Measurements from ENCODE around the gene RPP14.

RPP14 gene

DNA sequence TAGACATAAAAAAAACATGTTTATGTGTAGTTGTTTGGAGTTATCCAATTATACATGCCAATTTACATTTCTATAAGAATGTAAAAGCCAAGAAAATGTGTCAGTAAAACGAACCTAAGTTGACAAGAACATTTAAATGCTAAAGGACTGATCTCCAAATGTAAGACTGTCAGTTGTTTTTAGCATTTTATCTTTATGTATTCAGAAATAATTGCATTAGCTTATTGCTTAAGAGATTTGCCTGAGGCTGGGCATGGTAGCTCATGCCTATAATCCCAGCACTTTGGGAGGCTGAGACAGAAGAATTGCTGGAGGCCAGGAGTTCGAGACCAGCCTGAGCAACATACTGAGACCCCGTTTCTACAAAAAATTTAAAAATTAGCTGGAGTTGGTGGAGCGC lies 53.6 kb downstream of the RPP14 start:
- no peak for DNase-seq

DNA sequence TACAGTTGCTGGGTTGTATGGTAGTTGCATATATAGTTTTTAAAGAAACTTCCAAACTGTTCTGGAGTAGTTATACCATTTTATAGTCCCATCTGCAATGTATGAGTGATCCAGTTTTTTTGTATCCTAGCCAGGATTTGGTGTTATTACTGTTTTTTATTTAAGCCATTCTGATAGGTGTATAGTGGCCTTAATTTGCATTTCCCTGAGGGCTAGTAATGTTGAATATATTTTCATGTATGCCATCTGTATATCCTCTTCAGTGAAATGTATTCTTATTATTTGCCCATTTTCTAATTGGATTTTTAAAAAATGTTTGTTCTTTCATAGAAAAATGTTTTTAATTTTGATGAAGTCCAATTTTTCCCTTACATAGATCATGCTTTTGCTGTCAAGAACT lies 55.8 kb downstream of the RPP14 start:
- DNase-seq = no peak

DNA sequence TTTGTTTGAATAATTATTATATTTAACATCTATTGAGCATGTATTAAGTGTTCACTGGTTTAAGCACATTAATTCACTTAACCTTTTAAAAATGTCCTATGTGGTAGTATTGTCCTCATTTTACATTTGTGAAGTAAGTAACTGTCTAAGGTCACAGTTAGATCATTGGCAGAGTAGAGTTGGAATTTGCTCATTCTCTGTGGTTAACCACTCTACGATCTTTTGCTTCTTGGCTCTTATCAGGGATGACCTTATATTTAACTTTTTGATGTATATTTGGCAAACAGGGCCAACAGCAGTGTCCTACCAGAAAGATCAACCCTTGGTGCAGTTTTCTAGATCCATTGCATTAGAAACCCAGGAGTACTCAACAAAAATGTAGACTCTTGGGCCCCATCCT lies 60.7 kb downstream of the RPP14 start:
- DNase-seq = no peak

DNA sequence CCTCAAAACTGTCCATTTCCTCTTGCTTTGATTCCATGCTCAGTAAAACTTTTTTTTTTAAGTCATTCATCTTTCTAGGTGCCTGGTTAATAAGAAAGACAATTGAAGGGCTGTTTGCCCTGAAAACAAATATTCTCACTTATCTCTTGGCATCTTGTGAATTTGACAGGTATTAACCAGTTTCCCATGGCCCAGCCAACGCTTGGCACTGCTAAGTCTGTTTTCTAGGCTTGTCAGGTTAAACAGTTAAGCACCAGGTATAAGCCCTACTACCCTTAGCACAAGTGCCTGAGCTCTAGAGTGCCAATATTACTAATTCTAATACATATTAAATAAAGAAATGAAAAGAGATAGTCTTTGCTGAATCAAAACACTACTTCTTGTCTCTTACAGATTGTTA lies 63.0 kb downstream of the RPP14 start:
- no peak for DNase-seq

Data from DMS79 treated with DMSO at 0.1 percent for 48 hours (cell line).